ENCODE results near the gene KLHL26.

- TF ChIP-seq EGR1 (IDR thresholded peaks at IDR 0.05; ENCODE audit: low read depth in 2 of 2), result no peak
- TF ChIP-seq YY1 (IDR thresholded peaks at IDR 0.05), result no peak
- no peak for TF ChIP-seq CTCF (IDR thresholded peaks at IDR 0.05; ENCODE audit: low read depth, low read length, missing input control)
- TF ChIP-seq TAF1 (conservative IDR thresholded peaks at IDR 0.05), result no peak
Measured at GRCh38 chr19:18715416-18715815, 78.6 kb downstream of the KLHL26 start.

Measured in liver (tissue), 3 donors.